GM19438 (cell line): ENCODE results near the gene EPN2.

Experiments
- ATAC-seq: cut with Tn5 transposase; IDR thresholded peaks from one replicate; pipeline ENCODE4 v1.9.1; 2021; ENCODE audit warnings: low read depth; ENCODE audit not compliant: unreplicated experiment

The EPN2 gene

GRCh38 chr17:19238167-19238505, 970 bp downstream of the EPN2 start:
- no peak for ATAC-seq

GRCh38 chr17:19239544-19239943, 2.4 kb downstream of the EPN2 start:
- no peak for ATAC-seq

GRCh38 chr17:19242323-19242722, 5.2 kb downstream of the EPN2 start:
- no peak for ATAC-seq

- ATAC-seq: no peak
Observed at GRCh38 chr17:19242926-19243325, 5.8 kb downstream of the EPN2 start.

- no peak for ATAC-seq
Observed at GRCh38 chr17:19243838-19244237, 6.7 kb downstream of the EPN2 start.

- no peak for ATAC-seq
Observed at GRCh38 chr17:19244357-19244756, 7.2 kb downstream of the EPN2 start.

- no peak for ATAC-seq
Observed at GRCh38 chr17:19244781-19245180, 7.6 kb downstream of the EPN2 start.

- no peak for ATAC-seq
Observed at GRCh38 chr17:19247473-19247872, 10.3 kb downstream of the EPN2 start.

- no peak for ATAC-seq
Observed at GRCh38 chr17:19248151-19248927, 11.2 kb downstream of the EPN2 start.

- ATAC-seq: no peak
Observed at GRCh38 chr17:19248928-19249574, 11.9 kb downstream of the EPN2 start.

GRCh38 chr17:19249681-19250080, 12.5 kb downstream of the EPN2 start:
- no peak for ATAC-seq

- ATAC-seq: no peak
Observed at GRCh38 chr17:19250421-19251173, 13.4 kb downstream of the EPN2 start.

GRCh38 chr17:19253112-19253511, 15.9 kb downstream of the EPN2 start:
- ATAC-seq: no peak

GRCh38 chr17:19254651-19255050, 17.5 kb downstream of the EPN2 start:
- ATAC-seq: no peak

GRCh38 chr17:19255279-19255678, 18.1 kb downstream of the EPN2 start:
- no peak for ATAC-seq

- no peak for ATAC-seq
Observed at GRCh38 chr17:19258371-19258770, 21.2 kb downstream of the EPN2 start.

GRCh38 chr17:19260958-19261357, 23.8 kb downstream of the EPN2 start:
- no peak for ATAC-seq

GRCh38 chr17:19261426-19261825, 24.3 kb downstream of the EPN2 start:
- ATAC-seq: no peak

GRCh38 chr17:19262650-19263631, 25.8 kb downstream of the EPN2 start:
- ATAC-seq: no peak

- no peak for ATAC-seq
Observed at GRCh38 chr17:19263641-19264051, 26.5 kb downstream of the EPN2 start.
